Stimulated activated CD4-positive, alpha-beta T cell treated with anti-CD3 and anti-CD28 coated beads, Interleukin-2, amount 100 ng/mL, for 4 hours (primary cell): Measurements from ENCODE around the gene TTYH3.
"Not testable (repeated sequence)": the region's sequence is repeated elsewhere in the genome, so short reads cannot be mapped to it uniquely, and the experiment has no call there.

Source experiments
- DNase-seq: peaks from one replicate; pipeline ENCODE4 v3.0.0-alpha.2; 2020; ENCODE audit warnings: low read depth

TTYH3 gene

GRCh38 chr7:2631946-2632732 is at the start of gene TTYH3:
Gene TTYH3 (plus strand): TSS chr7:2631986. CDS start chr7:2632156, 170 bp downstream.
- no peak for DNase-seq

GRCh38 chr7:2582006-2582735 is 49.6 kb upstream of the TTYH3 start:
- DNase-seq, result no peak

- no peak for DNase-seq
Observed at GRCh38 chr7:2583798-2584580, 47.8 kb upstream of the TTYH3 start.

GRCh38 chr7:2585446-2585845 is 46.3 kb upstream of the TTYH3 start:
- no peak for DNase-seq

- no peak for DNase-seq
Observed at GRCh38 chr7:2586326-2587020, 45.3 kb upstream of the TTYH3 start.

GRCh38 chr7:2587134-2587533 is 44.7 kb upstream of the TTYH3 start:
- no peak for DNase-seq

GRCh38 chr7:2587778-2588177 is 44.0 kb upstream of the TTYH3 start:
- DNase-seq, result no peak

GRCh38 chr7:2589341-2589740 is 42.4 kb upstream of the TTYH3 start:
- DNase-seq, result no peak

- DNase-seq, result not testable (repeated sequence)
Observed at GRCh38 chr7:2589941-2590340, 41.8 kb upstream of the TTYH3 start.

- no peak for DNase-seq
Observed at GRCh38 chr7:2592375-2592865, 39.4 kb upstream of the TTYH3 start.

- no peak for DNase-seq
Observed at GRCh38 chr7:2593036-2593727, 38.6 kb upstream of the TTYH3 start.

GRCh38 chr7:2594599-2594998 is 37.2 kb upstream of the TTYH3 start:
- DNase-seq, result no peak

GRCh38 chr7:2595258-2595860 is 36.4 kb upstream of the TTYH3 start:
- DNase-seq, result no peak

GRCh38 chr7:2596464-2597272 is 35.1 kb upstream of the TTYH3 start:
- DNase-seq, result no peak

- no peak for DNase-seq
Observed at GRCh38 chr7:2597273-2597640, 34.5 kb upstream of the TTYH3 start.

GRCh38 chr7:2598154-2598823 is 33.5 kb upstream of the TTYH3 start:
- DNase-seq, result no peak

GRCh38 chr7:2601065-2601464 is 30.7 kb upstream of the TTYH3 start:
- DNase-seq, result no peak

- no peak for DNase-seq
Observed at GRCh38 chr7:2601907-2602306, 29.9 kb upstream of the TTYH3 start.

- DNase-seq, result no peak
Observed at GRCh38 chr7:2602406-2603043, 29.3 kb upstream of the TTYH3 start.
